MV-4-11 (cell line): ENCODE data around the gene KRTAP10-10.
"Not testable (repeated sequence)": the region's sequence is repeated elsewhere in the genome, so short reads cannot be mapped to it uniquely, and the experiment has no call there.

ENCODE experiments used
- DNase-seq: peaks from one replicate; lab custom pipeline; 2025; lab: John Stamatoyannopoulos, UW

KRTAP10-10 gene

GRCh38 chr21:44682580-44683151, 45.5 kb downstream of the KRTAP10-10 start:
- no peak for DNase-seq

DNA sequence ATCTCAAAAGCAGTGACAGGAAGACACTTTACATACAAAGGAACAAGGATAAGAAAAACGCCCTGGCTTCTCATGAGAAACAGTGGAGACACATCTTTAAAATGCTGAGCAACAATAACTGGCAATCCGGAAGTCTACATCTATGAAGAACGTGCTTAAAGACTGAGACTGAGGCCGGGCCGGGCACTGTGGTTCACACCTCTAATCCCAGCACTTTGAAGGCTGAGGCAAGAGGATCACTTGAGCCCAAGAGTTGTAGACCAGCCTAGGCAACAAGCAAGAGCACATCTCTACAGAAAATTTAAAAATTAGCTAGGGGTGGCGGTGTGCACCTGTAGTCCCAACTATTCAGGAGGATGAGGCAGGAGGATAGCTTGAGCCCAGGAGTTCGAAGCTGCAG, 46.9 kb downstream of the KRTAP10-10 start:
- no peak for DNase-seq

DNA sequence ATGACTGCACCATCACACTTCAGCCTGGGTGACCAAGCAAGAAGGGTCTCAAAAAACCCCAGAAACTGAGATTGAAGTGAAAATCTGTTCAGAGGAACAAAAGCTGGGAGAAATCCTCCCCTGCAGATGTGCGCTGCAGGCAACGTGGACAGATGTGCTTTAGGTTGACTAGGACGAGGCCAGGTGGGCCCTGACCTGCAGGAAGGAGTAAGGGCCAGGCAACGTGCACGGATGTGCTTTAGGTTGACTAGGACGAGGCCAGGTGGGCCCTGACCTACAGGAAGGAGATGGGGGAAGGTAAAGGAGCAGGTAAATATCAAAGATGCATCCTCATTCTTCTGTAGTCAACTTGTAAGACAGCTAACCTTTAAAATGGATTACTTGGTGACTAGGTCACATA, 47.3 kb downstream of the KRTAP10-10 start:
- DNase-seq = no peak

- DNase-seq = not testable (repeated sequence)
Measured at GRCh38 chr21:44685050-44685449, 47.9 kb downstream of the KRTAP10-10 start.

GRCh38 chr21:44686000-44686781, 49.0 kb downstream of the KRTAP10-10 start:
- DNase-seq = no peak

DNA sequence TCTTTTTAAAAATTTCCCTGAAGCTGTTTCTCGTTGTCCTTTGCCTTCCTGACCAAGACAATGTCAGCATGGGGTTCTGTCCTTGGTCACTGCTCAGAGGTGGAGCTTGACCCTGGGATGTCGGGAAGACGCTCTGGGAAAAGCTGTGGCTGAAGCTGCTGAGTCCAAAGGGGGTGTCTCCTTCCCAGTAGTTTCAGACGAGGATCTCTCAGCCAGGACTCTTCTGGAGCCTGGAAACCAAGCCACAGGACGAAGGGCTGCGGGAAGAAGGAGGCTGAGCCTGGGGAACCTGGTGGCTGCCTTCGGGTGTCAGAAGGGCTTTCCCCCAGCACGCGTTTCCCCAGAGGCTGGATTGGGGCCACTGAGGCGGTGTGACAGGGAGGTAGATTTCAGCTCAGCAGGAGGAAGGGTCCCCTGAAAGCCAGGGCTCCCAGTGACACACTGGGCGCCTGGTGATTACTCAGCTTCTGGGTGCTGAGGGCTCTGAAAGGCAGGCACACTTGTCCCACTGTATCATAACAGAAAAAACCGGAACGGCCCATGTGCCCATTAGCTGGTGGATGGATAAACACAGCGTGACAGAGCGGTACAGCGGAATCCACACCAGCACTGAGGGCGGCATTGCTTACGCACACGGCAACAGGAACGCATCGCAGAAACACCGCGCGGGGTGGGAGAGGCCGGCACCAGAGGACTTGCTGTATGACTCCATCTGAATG, 49.8 kb downstream of the KRTAP10-10 start:
- no peak for DNase-seq

- no peak for DNase-seq
Measured at GRCh38 chr21:44687671-44688070, 50.5 kb downstream of the KRTAP10-10 start.
